ENCODE results near the gene SLC29A4. TPM values are rescaled to one million over a fixed set of nuclear protein-coding genes. Genes with fewer than 3 reads are reported as not detected.
A peak's percentile ranks its signal among the peaks of the same experiment; 100 is the strongest.
"Not testable (repeated sequence)": the region's sequence is repeated elsewhere in the genome, so short reads cannot be mapped to it uniquely, and the experiment has no call there.

Gene SLC29A4
- total and polyA plus RNA-seq, 2 donors (not counting 3 experiments of a cell fraction or from before 2014, with no cell fraction given): 5.2 to 7.7 TPM

DNA sequence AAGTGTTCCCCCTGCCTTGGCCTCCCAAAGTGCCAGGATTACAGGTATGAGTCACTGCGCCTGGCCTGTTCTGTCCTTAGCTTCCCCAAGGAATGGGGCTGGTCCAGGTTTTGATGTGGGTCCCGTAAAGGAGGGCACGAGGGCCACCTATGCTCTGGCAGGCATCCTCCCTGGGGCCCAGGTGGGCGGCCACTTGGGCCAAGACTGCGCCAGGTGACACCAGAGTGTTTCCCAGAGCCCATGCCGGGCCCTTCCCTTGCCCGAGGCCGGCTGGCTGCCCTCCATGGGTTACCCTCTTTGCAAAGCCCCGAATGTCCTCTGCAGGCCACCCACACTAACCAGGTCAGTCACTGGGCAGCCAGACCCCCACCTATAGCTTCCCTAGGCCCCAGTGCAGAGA is 22.3 kb downstream of the SLC29A4 start:
- H3K27ac ChIP-seq (ENCODE audit: insufficient read depth, low read depth, low read length); POLR2A ChIA-PET; DNase-seq (ENCODE audit: low read depth, low spot score); H3K4me1 ChIP-seq (ENCODE audit: control insufficient read depth, extremely low read depth, insufficient read depth, low read length); H3K4me3 ChIP-seq (replicated peaks in 1 of 3; ENCODE audit: insufficient read depth in 1 of 3, low read depth in 1 of 3, low read length in 3 of 3); H3K79me2 ChIP-seq (ENCODE audit: control insufficient read depth, insufficient read depth, low read length); H3K9ac ChIP-seq (replicated peaks; ENCODE audit: extremely low read depth, insufficient read depth, low read length); H3K9me3 ChIP-seq (replicated peaks; ENCODE audit: control insufficient read depth, insufficient read depth, low read length); BruUV-seq (replicated peaks); H3K9me1 ChIP-seq (replicated peaks; ENCODE audit: control insufficient read depth, extremely low read depth, insufficient read depth, low read length); intact Hi-C loops (cut with micrococcal nuclease); dilution Hi-C loops (cut with MboI; ENCODE audit: extremely low pct_ligation_motif_present, low sequenced_read_pairs); H2AFZ ChIP-seq (ENCODE audit: low read depth, low read length); FAIRE-seq; H3K4me2 ChIP-seq (ENCODE audit: insufficient read depth, low read length); CTCF ChIA-PET; H3K27me3 ChIP-seq (ENCODE audit: control insufficient read depth in 2 of 2, insufficient read depth in 2 of 2, low read length in 2 of 2); H4K20me1 ChIP-seq (replicated peaks; ENCODE audit: control insufficient read depth, extremely low read depth, insufficient read depth, low read length): not testable (repeated sequence)
- peaks cover 0 to 16% of the 10 kb centered on the region in 2 experiments for H3K36me3 ChIP-seq (ENCODE audit: control insufficient read depth in 2 of 2, extremely low read depth in 1 of 2, insufficient read depth in 2 of 2, low read length in 2 of 2)

- H3K27ac ChIP-seq (ENCODE audit: insufficient read depth, low read depth, low read length); intact Hi-C loops (cut with micrococcal nuclease); H3K4me3 ChIP-seq (replicated peaks in 1 of 3; ENCODE audit: insufficient read depth in 1 of 3, low read depth in 1 of 3, low read length in 3 of 3); H2AFZ ChIP-seq (ENCODE audit: low read depth, low read length); H4K20me1 ChIP-seq (replicated peaks; ENCODE audit: control insufficient read depth, extremely low read depth, insufficient read depth, low read length); FAIRE-seq; DNase-seq (ENCODE audit: low read depth, low spot score); H3K9me1 ChIP-seq (replicated peaks; ENCODE audit: control insufficient read depth, extremely low read depth, insufficient read depth, low read length); H3K27me3 ChIP-seq (ENCODE audit: control insufficient read depth in 2 of 2, insufficient read depth in 2 of 2, low read length in 2 of 2); H3K9me3 ChIP-seq (replicated peaks; ENCODE audit: control insufficient read depth, insufficient read depth, low read length); POLR2A ChIA-PET; CTCF ChIA-PET; H3K4me1 ChIP-seq (ENCODE audit: control insufficient read depth, extremely low read depth, insufficient read depth, low read length); H3K9ac ChIP-seq (replicated peaks; ENCODE audit: extremely low read depth, insufficient read depth, low read length); dilution Hi-C loops (cut with MboI; ENCODE audit: extremely low pct_ligation_motif_present, low sequenced_read_pairs); H3K4me2 ChIP-seq (ENCODE audit: insufficient read depth, low read length); H3K79me2 ChIP-seq (ENCODE audit: control insufficient read depth, insufficient read depth, low read length): not testable (repeated sequence)
- TSS peak; percentile 62 for BruUV-seq (replicated peaks)
- H3K36me3 ChIP-seq (ENCODE audit: control insufficient read depth in 2 of 2, extremely low read depth in 1 of 2, insufficient read depth in 2 of 2, low read length in 2 of 2): peaks cover 0 to 24% of the 10 kb centered on the region in 2 experiments
Observed at GRCh38 chr7:5307221-5308142, 24.7 kb downstream of the SLC29A4 start.

All from endothelial cell of umbilical vein (primary cell).